NCI-H1417 (cell line): ENCODE measurements around the gene SYNE1.

Source experiments
- DNase-seq, 3 experiments: peaks; one replicate each; lab custom pipeline; 2025; lab: John Stamatoyannopoulos, UW

The SYNE1 gene

GRCh38 chr6:152313542-152314482 is 323.4 kb downstream of the SYNE1 start:
- no peak for DNase-seq

- DNase-seq, result no peak
Measured at GRCh38 chr6:152312434-152312833, 324.7 kb downstream of the SYNE1 start.

- no peak for DNase-seq
Measured at GRCh38 chr6:152310371-152310954, 326.7 kb downstream of the SYNE1 start.

GRCh38 chr6:152309648-152310047 is 327.5 kb downstream of the SYNE1 start:
- DNase-seq, result peak in 2 of 3 experiments; percentile 12 to 54

GRCh38 chr6:152309006-152309405 is 328.2 kb downstream of the SYNE1 start:
- DNase-seq, result no peak

- DNase-seq, result no peak
Measured at GRCh38 chr6:152308306-152308705, 328.9 kb downstream of the SYNE1 start.

GRCh38 chr6:152305672-152306071 is 331.5 kb downstream of the SYNE1 start:
- DNase-seq, result no peak

GRCh38 chr6:152301765-152302568 is 335.2 kb downstream of the SYNE1 start:
- DNase-seq, result peak; percentile 52 to 95 (median 92)

GRCh38 chr6:152301021-152301764 is 336.0 kb downstream of the SYNE1 start:
- no peak for DNase-seq

GRCh38 chr6:152300517-152300916 is 336.6 kb downstream of the SYNE1 start:
- DNase-seq, result no peak

GRCh38 chr6:152298848-152299735 is 338.1 kb downstream of the SYNE1 start:
- DNase-seq, result peak in 1 of 3 experiments; percentile 39

- no peak for DNase-seq
Measured at GRCh38 chr6:152298055-152298647, 339.0 kb downstream of the SYNE1 start.

- no peak for DNase-seq
Measured at GRCh38 chr6:152296648-152297376, 340.4 kb downstream of the SYNE1 start.

- DNase-seq, result no peak
Measured at GRCh38 chr6:152295920-152296319, 341.2 kb downstream of the SYNE1 start.

- DNase-seq, result no peak
Measured at GRCh38 chr6:152295346-152295745, 341.8 kb downstream of the SYNE1 start.

- DNase-seq, result peak in 2 of 3 experiments; percentile 9 to 38
Measured at GRCh38 chr6:152293404-152293803, 343.8 kb downstream of the SYNE1 start.

GRCh38 chr6:152292555-152292954 is 344.6 kb downstream of the SYNE1 start:
- no peak for DNase-seq

- DNase-seq, result no peak
Measured at GRCh38 chr6:152290693-152291092, 346.5 kb downstream of the SYNE1 start.

- no peak for DNase-seq
Measured at GRCh38 chr6:152277826-152278329, 359.3 kb downstream of the SYNE1 start.
